ENCODE measurements around the gene ENOX1.

Gene ENOX1

GRCh38 chr13:43291287-43292060, 495.3 kb downstream of the ENOX1 start:
- DNase-seq (ENCODE audit: low read depth, low spot score): no peak

GRCh38 chr13:43289470-43290255, 497.1 kb downstream of the ENOX1 start:
- DNase-seq (ENCODE audit: low read depth, low spot score): no peak

GRCh38 chr13:43286751-43287150, 500.0 kb downstream of the ENOX1 start:
- DNase-seq (ENCODE audit: low read depth, low spot score): no peak

DNA sequence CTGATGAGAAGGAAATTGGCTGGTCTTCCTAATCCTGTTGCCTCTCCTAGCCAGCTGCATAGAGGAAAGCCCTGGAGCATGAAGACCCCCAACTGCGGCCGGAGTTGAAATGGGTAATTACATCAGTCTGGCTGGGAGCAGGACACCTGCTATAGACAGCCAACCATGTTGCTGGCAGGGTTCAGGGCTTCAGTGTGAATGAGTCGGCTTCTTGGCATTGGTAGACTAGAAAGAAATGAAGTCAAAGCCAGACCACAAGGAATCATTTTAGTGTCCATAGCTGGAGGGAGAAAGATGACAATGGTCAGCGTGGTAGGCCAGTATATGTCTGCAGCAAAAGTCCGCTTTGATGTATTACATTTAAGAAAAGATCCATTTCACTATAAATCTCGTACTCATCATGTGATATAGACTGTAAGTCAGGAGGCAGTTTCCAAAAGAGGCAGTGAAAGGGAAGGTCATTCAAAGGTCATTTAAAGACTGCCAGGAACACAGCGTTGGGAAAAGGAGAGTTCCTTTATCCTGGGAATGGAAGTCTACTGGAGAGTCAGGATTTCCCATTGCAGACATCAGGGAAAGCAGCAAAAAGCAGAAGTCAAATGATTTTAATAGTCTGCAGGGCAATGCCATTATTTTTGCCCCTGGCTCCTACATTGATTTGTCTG, 500.7 kb downstream of the ENOX1 start:
- no peak for DNase-seq (ENCODE audit: low read depth, low spot score)

DNA sequence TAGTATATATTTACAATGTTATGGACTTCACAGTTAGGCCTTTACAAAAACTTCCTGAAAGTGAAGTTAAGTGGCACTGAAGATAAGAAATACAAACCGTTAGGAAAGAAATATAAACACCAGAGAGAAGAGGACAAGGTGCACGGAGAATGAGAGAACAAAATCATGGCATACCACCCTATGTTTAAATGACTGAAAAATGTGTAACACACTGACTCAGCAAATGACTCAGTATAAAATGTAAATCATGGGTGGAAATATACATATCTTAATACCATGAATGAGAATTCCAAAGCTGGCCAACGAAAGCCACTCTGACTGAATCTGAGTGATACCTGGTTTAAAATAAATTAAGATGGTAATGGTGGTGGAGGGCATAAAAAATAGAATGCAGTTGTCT, 502.6 kb downstream of the ENOX1 start:
- no peak for DNase-seq (ENCODE audit: low read depth, low spot score)

DNA sequence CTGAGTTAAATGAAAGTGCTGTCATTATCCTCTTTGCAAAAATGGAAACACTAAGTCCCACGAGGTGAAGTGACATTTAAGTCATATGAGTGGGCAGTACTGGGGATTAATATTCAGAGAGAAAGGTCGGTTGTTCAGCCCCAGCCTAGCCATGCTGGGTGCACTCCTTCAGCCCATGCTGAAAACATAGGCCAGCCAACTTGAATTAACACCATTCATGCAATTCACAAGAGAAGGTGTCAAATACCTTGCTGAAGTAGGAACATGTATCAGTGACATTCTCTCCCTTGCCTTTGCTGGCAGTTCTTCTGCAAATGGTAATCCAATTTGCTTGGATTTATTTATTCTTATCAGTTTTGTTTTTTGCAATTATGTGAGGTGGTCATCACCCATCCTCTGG, 507.1 kb downstream of the ENOX1 start:
- no peak for DNase-seq (ENCODE audit: low read depth, low spot score)

DNA sequence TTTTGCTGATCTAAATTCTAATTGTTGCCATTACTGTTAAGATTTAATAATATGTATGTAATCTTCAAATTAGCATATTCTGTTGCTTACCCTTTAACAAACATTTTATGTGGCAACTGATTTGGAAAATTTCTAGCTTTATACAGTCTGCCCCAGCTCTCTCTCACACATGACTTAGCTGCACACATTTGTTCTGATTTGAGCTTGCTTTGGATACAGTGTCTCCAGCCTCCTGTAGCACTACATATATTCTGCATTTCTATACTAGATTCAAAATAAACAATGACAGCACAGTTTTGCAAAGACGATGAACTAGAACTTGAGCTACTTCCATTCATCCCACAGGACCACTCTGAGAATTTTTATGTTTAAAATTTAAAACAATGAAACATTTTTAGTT, 508.6 kb downstream of the ENOX1 start:
- no peak for DNase-seq (ENCODE audit: low read depth, low spot score)

DNA sequence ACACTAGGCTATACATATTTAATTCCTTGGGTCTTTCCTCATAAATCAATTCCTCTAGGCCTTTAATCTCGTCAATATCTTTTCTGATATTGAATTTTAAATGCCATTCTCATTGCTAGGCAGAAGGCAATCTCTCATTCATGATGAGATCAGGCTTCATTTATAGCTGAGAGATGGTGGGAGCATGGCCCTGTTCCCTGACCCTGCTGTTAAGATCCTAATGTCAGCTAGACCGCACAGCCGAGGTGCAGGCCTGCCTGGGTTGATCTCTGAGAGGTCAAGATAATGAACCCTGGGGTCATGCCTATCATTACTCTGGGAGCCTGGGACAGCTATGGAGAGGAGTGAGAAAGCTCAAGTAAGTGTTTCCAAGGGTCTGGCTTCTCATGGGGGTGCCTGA, 509.6 kb downstream of the ENOX1 start:
- no peak for DNase-seq (ENCODE audit: low read depth, low spot score)

DNA sequence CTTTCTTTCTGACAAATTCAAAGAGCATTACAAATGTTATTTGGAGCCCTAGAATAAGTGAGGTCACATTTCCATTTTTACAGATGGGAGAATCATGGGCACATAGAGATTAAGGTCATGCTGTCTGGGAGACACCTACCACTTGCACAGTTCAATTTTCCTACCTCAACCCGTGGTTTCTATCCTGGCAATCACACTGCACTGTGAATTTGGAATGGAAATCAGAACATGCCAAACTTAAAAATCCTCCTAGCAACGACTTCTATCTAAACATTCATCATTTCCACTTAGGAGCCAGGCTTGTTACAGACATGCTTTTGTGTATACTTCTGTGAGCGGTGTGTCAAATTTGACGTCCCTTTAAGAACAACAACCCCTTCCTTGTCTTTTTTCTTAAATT, 511.9 kb downstream of the ENOX1 start:
- no peak for DNase-seq (ENCODE audit: low read depth, low spot score)

DNA sequence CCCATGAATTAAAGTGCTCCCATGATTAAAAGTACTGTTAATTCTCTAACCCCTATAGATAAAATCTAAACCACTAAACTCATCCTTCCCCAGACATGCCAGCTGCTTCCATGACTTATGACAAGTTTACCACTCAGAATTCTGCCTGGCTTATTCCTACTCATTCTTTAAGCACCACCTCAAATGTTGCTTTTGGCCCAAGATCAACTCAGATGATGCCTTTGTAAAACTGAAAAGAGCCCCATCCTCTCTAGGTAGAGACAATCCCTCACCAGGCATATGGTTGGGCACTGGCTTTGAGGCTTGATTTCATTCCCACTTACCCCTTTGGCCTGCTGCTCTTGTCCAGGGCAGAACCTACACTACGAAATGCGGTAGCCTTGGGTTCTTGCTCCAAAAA, 513.4 kb downstream of the ENOX1 start:
- no peak for DNase-seq (ENCODE audit: low read depth, low spot score)

DNA sequence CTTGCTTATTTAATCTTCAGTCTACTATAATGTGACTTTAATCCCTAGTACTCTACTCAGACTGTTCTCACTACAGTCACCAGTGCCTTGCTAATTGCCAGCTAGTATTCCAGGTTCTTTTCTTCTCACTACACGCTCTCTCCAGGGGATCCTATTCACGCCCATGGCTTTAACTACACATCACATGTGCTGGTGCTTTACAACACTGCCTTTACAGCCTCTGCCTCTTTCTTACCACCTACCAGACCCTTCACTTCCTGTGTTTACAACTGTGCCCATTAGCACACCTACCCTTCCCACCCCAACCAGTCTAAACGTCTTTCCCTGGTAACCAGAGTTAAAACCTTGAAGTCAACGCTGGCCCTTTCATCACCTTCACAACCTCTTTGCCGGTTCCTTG, 513.9 kb downstream of the ENOX1 start:
- DNase-seq (ENCODE audit: low read depth, low spot score): no peak

DNA sequence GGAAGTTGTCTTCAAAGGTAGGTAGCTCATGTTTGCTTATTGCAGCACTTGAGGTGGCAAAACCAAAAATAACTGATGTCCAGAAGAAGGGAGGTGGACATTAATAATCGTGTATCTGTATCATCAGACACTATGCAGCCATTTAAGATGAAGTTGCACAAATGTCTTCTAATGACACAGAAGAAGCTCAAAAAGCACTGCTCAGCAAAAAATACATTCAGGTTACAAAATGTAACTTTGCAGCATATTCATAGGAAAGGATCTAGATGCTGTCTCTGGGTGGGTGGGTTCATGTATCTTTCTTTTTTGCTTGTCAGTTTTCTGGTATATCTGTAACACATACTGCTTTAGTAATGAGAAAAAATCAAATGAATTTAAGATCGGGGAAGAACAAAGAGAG, 515.6 kb downstream of the ENOX1 start:
- DNase-seq (ENCODE audit: low read depth, low spot score): no peak

GRCh38 chr13:43270130-43270830, 516.5 kb downstream of the ENOX1 start:
- DNase-seq (ENCODE audit: low read depth, low spot score): no peak

DNA sequence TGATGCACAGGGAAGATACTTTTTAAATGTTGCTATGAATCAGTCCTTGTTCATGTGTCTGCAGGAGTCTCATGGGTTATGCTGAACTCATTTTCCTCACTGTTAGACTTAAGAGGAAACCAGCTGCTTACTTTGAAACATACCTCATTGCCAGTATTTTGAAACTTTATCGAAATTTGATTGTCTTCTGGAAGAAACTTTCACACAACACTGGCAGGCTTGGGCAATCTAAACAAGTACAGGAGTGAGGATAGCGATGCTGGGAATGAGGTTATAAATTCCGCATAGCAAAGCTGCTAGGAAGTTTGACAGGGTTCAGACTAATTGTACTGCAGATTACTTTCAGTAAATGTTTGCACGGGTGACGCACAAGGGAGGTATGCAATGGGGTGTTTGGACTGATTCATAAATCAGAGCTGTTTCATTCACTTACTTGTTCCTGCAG, 517.7 kb downstream of the ENOX1 start:
- DNase-seq (ENCODE audit: low read depth, low spot score): no peak

DNA sequence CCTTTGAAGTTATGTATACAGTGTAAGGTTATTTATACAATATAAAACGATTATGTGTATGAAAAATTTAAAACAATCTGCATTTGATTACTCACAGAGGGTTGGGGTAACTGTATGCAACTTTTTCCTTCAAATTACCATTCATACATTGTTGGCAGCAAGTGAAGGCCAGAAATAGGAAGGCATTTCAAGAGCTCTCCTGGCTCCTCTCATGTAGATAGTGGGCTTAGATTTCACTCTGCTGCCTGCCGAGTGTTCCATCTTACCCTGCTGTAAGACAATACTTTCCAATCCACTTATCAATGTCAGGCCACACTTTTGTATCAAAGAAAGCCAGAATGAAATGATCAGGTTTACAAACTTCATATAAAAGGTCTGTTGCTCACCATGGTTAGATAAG, 518.1 kb downstream of the ENOX1 start:
- DNase-seq (ENCODE audit: low read depth, low spot score): no peak

DNA sequence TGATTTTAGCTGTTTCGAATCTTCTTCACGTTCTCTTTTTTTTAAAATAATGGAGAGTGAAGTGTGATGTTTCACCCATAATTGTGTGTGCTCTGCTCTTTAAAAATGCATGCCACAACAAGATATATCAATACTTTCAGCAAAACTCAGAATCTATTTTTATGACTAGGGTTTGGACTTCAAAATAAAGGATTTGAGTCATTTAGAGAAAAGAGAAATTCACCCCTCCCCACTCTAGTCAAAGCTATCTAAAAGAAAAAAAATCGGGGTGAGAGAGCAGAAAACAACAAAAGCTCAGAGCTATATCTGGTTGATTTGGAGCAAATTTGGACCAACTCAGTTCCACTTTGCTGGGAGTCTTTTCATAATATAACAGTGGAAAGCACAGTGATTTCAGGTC, 518.9 kb downstream of the ENOX1 start:
- no peak for DNase-seq (ENCODE audit: low read depth, low spot score)

- DNase-seq (ENCODE audit: low read depth, low spot score): no peak
Observed at GRCh38 chr13:43266936-43267615, 519.7 kb downstream of the ENOX1 start.

DNA sequence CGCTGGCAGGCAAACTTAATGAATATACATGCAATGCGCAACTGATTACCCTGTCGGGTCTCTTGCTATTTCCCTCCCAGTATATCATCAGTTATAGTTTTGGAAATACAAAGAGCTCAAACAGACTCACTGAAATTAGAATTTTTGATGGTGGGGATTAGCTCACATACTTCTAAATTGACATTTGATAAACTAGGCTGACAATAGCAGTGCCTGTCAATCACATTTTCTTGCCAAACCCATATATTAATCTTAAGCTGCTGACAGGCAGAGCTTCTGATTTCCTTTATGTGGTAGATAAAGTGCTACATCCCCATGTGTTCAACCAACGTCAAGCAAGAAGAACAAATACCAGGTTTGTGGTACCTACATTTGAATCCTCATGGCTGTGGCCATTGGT, 521.7 kb downstream of the ENOX1 start:
- no peak for DNase-seq (ENCODE audit: low read depth, low spot score)

- no peak for DNase-seq (ENCODE audit: low read depth, low spot score)
Observed at GRCh38 chr13:43264458-43264857, 522.3 kb downstream of the ENOX1 start.

DNA sequence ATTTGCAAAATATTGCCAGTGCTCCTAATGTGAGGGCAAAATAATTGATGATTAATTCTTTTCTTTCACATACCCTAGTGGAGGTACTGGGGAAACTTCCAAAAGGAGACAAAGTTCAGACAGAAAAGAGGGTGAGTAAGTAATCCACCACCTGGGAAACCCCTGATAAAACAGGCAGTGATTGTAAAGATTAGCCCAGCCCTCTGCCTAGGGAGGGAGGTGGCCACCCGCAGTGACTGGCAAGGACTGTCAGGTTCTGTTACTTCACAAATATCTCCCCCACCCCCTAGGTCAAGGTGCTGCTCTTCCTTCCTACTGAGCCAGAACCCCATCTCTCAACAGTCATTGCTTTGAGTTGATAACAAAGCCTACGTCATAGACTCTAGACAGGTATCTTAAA, 523.7 kb downstream of the ENOX1 start:
- no peak for DNase-seq (ENCODE audit: low read depth, low spot score)

GRCh38 chr13:43260999-43261398, 525.8 kb downstream of the ENOX1 start:
- DNase-seq (ENCODE audit: low read depth, low spot score): no peak

All from iPS DF 19.7 (cell line).